H4 (cell line): ENCODE measurements around the gene RPS3A. TPM values are rescaled to one million over a fixed set of nuclear protein-coding genes. Genes with fewer than 3 reads are reported as not detected.
"Not testable (repeated sequence)": the region's sequence is repeated elsewhere in the genome, so short reads cannot be mapped to it uniquely, and the experiment has no call there.

Source experiments
- DNase-seq: peaks from one replicate; pipeline ENCODE4 v3.0.0-alpha.2; 2015; ENCODE audit warnings: low spot score
- total RNA-seq: library from RNA; depleted of rRNA; stranded (reverse); fragments of >200 nt; shearing (Covaris generic); gene quantifications from 2 replicates; pipeline ENCODE4 v1.2.3, GENCODE V29; 2014; rRNA removed

The RPS3A gene
- total RNA-seq, result 5,710 and 6,047 TPM in 2 replicates

DNA sequence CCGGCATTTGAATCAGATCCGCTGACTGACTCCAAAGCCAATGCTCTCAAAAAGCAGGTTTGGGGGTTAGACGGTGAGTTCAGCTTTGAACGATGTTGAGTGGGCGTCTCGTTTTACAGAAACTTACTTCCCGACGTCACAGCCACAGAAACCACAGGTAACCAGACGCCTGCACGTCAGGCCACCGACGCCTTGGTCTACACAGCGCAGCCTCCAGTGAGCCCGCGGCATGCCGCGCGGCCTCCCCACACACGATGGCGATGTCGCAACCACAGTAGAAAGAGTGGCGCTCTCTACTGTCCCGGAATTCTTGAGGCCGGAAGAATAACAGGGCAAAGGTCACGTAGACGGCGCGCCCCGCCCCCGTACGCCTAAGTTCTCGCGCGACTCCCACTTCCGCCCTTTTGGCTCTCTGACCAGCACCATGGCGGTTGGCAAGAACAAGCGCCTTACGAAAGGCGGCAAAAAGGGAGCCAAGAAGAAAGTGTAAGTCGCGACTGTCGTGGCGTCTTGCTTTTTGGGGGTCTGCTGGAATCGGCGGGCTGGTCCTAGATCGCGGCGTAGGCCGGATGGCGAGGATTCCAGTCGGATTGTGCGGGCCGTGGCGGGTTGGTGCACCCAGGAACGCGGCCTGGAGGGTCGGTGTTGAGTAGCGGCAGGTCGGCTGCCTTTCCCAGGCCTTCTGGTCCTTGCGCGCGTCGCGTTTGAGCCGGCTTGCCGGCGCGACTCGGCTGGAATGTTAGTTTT lies at the start of gene RPS3A:
Gene RPS3A (plus strand): TSS at position 400 of the 747 bp plus-strand sequence. CDS start 25 bp downstream, at position 425.
- DNase-seq, result peak; percentile 96

DNA sequence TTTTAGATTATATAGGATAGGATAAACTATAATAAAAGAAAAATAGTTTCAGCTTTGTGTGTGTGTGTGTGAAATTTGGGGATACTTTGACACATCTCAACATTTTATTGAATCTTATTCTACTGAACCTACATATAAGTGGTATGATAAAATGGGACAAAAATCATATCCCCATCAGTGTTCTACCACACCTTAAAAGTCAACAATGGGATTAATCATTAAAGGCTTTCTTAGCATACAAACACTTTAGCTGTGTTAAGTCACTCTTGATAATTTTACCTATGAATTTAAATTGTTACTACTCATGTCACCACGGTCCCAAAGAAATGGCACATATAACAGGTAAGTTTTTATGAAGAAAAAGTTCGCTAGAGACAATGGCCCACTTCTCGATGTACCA lies 46.6 kb upstream of the RPS3A start:
- DNase-seq, result no peak

DNA sequence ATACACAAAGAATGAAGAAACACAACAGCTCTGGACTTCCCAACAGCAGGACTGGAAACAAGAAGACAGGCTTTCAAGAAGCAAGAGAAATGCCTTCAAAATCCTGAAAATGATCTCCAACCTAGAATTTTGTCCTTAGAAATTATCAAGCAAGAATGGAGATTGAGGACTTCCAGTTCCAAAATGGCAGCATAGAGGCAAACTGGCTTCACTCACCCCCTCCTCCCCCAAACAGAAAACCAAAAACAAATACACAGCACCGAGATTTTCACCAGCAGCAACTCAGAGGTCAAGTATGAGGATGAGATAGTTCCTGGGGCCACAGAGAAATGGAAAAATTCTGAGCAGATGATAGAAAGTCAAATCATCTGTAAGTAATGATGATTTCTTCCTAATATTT lies 43.9 kb upstream of the RPS3A start:
- no peak for DNase-seq

DNA sequence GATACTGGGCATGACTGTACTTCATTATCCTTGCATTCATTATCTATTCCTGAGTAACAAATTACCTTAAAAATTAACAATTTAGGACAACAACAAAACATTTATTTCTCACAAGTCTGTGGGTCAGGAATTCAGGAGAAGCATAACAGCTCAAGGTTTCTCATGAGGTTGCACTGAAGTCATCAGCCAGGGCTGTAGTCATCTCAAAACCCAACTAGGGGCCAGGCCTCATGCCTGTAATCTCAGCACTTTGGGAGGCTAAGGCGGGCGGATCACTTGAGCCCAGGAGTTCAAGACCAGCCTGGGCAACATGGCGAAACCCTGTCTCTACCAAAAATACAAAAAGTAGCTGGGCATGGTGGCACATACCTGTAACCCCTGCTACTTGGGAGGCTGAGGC lies 36.3 kb upstream of the RPS3A start:
- DNase-seq, result not testable (repeated sequence)

DNA sequence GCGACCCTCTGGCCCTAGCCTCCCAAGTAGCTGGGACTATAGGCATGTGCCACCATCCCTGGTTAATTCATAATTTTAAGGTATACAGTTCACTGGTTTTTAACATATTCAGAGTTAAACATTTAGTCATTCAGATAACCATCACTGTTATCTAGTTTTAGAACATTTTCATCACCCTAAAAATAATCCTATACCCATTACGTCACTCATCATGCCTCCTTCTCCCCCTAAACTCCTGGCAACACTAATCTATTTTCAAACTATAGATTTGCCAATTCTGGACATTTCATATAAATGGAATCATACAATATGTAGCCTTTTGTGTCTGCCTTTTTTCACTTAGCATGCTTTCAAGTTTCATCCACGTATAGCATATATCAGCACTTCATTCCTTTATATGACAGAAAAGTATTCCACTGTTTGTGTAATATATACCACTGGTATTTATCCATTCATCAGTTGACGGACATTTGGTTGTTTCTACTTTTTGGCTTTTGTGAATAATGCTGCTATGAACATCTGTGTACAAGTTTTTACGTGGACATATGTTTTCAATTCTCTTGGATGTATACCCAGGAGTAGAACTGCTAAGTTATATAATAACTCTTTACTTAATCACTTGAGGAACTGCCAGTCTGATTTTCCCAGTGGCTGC lies 32.0 kb upstream of the RPS3A start:
- no peak for DNase-seq

DNA sequence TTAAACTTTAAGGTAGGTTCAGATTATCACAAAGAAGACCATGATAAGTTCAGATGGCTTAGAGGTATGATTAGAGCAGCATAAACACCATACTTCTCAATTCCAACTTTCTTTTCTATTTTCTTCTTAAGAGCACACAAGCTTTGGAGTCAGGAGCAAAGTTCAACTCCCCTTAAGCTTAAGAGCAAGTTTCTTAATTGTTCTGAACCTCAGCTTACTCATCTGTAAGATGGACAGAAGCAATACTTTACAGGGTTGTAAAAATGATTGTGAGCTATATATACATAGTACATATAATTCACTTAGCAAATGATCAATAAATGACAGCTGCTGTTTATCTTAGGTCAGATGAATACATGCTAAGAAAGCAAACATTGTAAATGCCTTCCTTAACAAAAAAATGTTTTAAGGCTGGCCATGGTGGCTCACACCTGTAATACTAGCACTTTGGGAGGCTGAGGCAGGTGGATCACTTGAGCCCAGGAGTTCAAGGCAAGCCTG lies 25.0 kb upstream of the RPS3A start:
- DNase-seq, result no peak

DNA sequence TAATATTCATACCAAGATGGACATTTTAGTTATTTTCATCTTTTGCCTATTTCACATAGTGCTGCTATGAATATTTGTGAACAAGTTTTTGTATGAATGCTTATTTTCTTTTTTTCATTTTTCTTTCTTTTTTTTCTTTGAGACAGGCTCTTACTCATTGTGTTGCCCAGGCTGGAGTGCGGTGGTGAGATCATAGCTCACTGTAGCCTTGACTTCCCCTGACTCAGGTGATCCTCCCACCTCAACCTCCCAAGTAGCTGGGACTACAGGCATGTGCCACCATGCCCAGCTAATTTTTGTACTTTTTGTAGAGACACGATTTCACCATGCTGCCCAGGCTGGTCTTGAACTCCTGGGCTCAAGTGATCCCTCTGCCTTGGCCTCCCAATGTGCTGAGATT lies 21.4 kb upstream of the RPS3A start:
- DNase-seq, result not testable (repeated sequence)

DNA sequence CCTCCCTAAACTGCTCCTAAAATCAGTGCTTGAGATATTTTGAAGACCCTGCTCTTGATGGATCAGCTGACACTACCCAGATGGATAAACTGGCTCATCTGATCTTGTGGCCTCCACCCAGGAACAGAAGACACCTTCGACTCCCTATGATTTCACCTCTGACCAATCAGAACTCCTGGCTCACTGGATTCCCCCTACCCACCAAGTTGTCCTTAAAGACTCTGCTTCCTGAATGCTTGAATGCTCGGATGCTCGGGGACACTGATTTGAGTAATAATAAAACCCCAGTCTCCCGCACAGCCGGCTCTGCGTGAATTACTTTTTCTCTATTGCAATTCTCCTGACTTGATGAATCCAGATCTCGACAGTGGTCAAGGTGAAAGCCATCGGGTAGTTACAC lies 12.0 kb upstream of the RPS3A start:
- no peak for DNase-seq

DNA sequence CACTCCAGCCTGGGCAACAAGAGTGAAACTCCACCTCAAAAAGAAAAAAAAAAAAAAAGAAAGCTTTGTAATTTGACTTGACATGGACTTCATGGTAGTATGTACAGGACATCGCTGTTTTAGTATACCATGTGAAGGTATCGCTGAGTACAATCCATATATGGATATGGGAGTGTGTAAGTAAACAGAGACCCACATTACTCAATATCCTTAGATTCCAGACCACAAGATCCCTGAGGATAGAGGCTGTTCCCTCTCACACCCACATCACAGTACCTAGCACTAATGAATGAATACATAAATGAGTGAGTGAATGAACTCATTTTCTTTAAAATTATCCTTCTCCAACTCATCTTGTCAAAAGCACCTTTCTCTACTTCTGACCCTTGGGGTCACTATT lies 8.4 kb upstream of the RPS3A start:
- no peak for DNase-seq

DNA sequence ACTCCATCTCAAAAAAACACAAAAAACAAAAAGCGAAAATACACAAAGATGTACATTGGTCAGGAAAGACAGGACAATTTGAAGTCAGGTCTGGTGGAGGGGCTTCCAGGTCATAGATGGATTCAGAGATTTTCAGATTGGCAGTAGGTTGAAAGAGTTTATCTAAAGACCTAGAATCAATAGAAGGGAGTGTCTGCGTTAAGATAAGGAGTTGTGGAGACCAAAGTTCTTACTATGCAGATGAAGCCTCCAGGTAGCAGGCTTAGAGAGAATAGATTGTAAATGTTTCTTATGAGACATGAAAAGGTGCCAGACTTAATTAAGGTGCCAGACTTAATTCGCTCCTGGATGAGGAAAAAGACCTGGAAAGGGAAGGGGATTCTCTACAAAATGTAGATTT lies 6.9 kb upstream of the RPS3A start:
- DNase-seq, result no peak

DNA sequence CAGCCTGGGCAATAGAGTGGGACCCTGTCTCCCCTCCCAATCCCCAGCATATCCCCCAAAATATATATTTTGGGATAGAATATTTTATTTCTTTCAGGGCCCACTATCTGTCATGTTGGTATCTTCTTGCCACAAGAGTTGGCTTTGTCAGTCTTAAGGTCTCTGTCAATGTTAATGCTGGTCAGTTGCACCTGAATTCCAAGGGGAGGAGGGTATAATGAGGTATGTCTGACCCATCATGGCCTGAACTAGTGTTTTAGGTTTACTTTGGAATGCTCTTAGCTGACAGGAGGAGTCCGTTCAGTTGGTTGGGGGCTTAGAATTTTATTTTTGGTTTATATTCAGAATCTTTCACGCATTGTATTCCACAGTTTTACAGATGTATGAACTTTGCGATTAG lies 6.2 kb upstream of the RPS3A start:
- DNase-seq, result no peak

DNA sequence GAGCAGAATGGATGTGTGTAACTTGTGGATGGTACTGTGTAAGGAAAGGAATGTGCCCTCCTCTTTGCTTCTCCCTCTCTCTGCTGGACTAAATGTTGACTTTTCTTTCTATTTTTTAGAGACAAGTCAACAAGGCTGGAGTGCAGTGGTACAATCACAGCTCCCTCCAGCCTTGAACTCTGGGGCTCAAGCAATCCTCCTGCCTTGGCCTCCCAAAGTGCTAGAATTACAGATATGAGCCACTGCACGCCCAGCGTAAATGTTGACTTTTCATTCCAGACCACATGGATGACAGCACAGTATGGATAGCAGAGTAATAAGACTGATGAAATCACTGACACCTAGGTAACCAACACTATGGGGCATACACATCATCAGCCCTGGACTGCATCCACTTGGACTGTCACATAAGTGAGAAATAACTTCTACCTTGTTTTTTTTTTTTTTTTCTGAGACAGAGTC lies 5.1 kb upstream of the RPS3A start:
- no peak for DNase-seq

DNA sequence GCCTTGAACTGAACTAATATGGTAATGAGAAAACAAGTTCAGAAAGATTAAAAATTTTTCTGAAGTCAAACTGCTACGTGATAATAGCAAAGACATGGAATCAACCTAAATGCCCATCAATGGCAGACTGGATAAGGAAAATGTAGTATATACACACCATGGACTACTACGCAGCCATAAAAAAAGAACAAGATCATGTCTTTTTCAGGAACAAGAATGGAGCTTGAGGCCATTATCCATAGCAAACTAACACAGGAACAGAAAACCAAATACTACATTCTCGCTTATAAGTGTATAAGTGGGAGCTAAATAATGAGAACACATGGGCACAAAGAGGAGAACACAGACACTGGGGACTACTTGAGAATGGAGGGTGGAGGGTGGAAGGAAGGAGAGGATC lies 4.3 kb upstream of the RPS3A start:
- no peak for DNase-seq

DNA sequence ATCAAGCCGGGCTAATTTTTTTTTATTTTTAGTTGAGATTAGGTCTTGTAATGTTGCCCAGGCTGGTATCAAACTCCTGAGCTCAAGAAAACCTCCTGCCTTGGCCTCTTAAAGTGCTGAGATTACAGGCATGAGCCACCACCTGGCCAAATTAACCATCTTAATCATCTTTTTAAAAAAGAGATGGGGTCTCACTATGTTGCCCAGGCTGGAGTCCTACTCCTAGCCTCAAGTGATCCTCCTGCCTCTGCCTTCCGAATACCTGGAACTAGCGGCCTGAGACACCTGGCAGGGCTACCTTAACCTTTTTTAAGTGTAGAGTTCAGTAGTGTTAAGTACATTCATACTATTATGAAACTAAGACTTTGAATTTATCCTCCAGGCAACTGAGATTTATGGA lies 1.7 kb upstream of the RPS3A start:
- no peak for DNase-seq

DNA sequence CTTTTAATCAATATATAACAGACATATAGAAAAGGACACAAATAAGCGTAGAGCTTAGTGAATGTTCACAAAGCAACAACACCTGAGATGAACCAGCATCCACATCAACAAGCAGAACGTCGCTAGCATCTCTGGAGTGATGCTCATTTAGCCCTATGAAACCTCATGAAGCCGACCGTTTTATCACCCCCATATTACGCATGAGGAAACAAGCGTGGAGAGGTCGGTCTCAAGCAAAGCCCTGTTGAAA lies 524 bp upstream of the RPS3A start:
- no peak for DNase-seq

DNA sequence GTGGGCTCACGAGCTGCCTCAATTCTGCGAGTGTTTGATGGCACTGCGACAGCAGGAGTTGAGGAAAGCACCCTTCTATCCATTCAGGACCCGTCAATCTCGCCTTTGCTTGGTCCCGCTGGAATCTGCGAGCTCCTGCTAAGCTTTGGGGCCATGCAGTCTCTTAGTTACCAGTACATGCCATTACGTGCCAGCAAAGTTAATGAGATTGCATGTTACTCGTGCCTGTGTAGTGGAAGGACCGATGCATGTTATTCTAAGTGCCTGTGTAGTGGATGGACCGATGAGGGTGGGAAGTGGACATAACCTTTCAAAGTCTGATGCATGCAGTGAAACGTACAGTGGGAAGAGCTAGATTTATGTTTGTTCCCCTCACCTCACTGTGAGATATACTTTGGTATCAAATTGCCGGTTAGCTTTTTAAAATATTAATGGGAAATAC lies 569 bp downstream of the RPS3A start:
- DNase-seq, result peak; percentile 26

DNA sequence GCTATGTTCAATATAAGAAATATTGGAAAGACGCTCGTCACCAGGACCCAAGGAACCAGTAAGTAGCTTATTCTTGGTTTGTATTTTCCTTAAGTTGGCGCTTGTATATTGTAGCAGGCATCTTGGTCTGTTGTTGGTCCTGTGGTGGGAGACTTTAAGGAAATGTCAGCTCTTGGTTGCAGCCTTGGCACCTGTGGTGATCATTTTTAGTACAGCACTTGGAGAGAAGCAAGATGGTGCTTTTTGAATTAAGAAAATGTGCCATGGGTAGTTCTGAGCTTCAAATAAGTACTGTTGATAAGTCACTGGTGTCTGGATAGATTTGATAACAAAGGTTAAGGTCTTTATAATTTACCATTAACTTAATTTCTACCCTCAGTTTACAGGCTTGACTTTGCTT lies 1.1 kb downstream of the RPS3A start:
- DNase-seq, result no peak

DNA sequence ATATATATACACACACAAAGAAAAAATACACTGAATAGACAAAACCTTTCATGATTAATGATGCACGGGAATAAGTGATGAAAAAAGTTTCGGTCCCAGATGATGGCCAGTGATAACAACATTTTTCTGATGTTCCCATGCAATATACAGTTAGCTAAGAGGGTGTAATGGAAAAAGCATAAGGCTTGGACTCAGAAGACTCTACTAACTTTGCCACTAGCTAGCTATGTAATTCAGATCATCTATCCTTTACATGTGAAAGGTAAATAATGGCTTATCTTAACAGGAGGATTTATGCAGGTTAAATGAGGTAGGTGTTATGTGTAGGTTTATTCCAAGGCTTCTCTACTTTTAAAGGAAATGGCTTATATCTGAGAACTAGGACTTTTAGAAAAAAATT lies 4.3 kb downstream of the RPS3A start:
- DNase-seq, result no peak

DNA sequence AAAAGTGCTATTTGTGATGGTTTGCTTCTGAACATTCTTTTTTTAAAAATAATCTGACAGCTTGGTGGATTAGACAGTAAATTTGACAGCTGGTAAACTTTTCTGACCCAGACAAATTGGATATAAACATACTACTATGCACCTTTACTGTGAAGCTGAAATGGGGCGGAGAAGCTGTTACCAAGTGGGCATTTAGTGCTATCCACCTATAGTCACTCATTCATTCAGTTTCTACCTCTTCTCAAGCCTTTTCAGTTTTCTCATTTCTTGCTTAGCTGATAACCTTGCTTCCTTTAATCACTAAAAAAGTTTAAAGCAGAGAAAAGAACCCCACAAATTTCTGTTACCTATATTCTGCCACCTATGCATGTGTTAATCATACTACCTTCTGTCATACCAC lies 5.2 kb downstream of the RPS3A start:
- DNase-seq, result no peak

DNA sequence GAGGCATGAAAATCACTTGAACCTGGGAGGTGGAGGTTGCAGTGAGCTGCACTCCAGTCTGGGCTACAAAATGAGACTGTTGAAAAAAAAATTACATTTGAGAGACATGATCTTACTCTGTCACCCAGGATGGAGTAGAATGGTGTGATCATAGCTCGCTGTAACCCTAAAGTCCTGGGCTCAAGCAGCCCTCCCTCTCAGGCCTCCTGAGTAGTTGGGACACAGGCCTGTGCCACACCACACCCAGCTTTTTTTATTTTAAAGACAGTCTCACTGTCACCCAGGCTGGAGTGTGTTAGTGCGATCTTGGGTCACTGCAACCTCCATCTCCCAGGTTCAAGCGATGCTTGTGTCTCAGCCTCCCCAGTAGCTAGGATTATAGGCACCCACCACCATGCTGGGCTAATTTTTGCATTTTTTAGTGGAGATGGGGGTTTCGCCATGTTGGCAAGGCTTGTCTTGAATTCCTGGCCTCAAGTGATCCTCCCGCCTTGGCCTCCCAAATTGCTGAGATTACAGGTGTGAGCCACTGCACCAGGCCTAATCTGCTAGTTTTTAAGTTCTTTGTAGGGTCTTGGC lies 6.1 kb downstream of the RPS3A start:
- DNase-seq, result no peak

DNA sequence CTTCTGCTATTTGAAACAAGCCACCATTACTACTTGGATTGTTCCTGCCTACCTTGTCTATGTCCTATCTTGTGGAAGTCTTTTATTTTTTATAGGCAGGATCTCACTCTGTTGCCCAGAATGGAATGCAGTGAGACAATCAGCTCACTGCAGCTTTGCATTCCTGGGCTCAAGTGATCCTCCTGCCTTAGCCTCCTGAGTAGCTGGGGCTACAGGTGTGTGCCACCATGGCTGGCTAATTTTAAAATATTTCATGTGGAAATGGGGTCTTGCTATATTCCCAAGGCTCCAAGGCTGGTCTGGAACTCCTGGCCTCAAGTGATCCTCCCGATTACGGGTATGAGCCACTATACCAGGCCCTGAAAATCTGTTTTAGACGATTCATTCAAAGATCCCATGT lies 7.6 kb downstream of the RPS3A start:
- DNase-seq, result no peak

DNA sequence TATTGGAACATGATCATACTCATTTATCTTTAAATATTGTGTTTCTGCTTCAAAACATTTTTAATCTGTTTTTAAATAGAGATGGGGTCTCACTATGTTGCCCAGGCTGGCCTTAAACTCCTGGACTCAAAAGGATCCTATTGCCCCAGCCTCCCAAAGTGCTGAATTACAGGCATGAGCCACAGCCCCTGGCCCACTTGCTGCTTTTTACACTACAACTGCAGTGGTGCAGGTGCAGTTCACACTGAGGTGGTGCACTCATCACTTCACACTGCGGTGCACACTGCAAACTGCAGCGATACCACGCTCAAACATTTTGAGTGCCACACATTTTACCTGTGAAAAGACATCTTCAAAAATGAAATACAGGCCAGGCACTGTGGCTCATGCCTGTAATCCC lies 10.8 kb downstream of the RPS3A start:
- no peak for DNase-seq

DNA sequence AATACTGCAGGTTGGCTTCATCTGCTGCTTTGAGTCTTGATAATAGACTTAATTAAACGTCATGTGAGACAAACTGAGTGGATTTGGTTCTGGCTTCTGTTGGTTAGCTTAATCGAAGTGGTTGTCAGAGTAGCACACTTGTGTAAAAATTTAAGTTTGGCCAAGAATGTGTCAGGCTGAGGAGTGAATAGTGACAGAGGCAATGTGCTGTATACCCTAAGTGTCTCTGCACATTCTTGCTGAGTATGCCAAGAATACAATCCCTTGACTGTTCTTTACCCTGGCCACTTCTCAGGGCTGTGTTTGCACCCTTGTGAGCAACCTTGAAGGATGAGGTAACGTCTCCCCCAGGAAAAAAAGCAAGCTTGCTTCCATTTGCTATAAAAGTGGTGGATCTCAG lies 14.9 kb downstream of the RPS3A start:
- no peak for DNase-seq
